ENCODE data around the gene TTC7B.
A peak's percentile ranks its signal among the peaks of the same experiment; 100 is the strongest.

TTC7B gene

GRCh38 chr14:90624227-90624626 is 192.0 kb downstream of the TTC7B start:
- Mint-ChIP-seq H3K9me3 (no peaks in the 10 kb centered on the region), H3K36me3 (ENCODE audit: low read depth) (peaks cover 7% of the 10 kb centered on the region), H3K27ac (no peak overlapping the region), H3K4me1 (peaks cover 41% of the 10 kb centered on the region), H3K27me3 (ENCODE audit: low read depth, poor library complexity) (peaks cover 17% of the 10 kb centered on the region), H3K4me3 (no peak overlapping the region)
- DNase-seq: no peak
- TF ChIP-seq CTCF (IDR thresholded peaks at IDR 0.05): no peak

- peaks cover 34% of the 10 kb centered on the region for H3K4me1 Mint-ChIP-seq
- no peak overlapping the region for H3K4me3 Mint-ChIP-seq
- no peak for DNase-seq
- peaks cover 18% of the 10 kb centered on the region for H3K27me3 Mint-ChIP-seq (ENCODE audit: low read depth, poor library complexity)
- TF ChIP-seq CTCF (IDR thresholded peaks at IDR 0.05): no peak
- H3K27ac Mint-ChIP-seq: no peak overlapping the region
- peaks cover 13% of the 10 kb centered on the region for H3K36me3 Mint-ChIP-seq (ENCODE audit: low read depth)
- H3K9me3 Mint-ChIP-seq: no peaks in the 10 kb centered on the region
Observed at GRCh38 chr14:90621201-90621600, 195.0 kb downstream of the TTC7B start.

- Mint-ChIP-seq H3K36me3 (ENCODE audit: low read depth) (peaks cover 13% of the 10 kb centered on the region), H3K4me3 (no peak overlapping the region), H3K9me3 (no peaks in the 10 kb centered on the region), H3K27me3 (ENCODE audit: low read depth, poor library complexity) (peaks cover 18% of the 10 kb centered on the region), H3K4me1 (peaks cover 34% of the 10 kb centered on the region), H3K27ac (peak overlapping the region; percentile 31)
- no peak for TF ChIP-seq CTCF (IDR thresholded peaks at IDR 0.05)
- DNase-seq: no peak
Observed at GRCh38 chr14:90620568-90621077, 195.6 kb downstream of the TTC7B start.

- peaks cover 17% of the 10 kb centered on the region for H3K27me3 Mint-ChIP-seq (ENCODE audit: low read depth, poor library complexity)
- H3K27ac Mint-ChIP-seq: no peak overlapping the region
- no peaks in the 10 kb centered on the region for H3K9me3 Mint-ChIP-seq
- no peak for DNase-seq
- H3K36me3 Mint-ChIP-seq (ENCODE audit: low read depth): peaks cover 13% of the 10 kb centered on the region
- TF ChIP-seq CTCF (IDR thresholded peaks at IDR 0.05): no peak
- H3K4me1 Mint-ChIP-seq: peaks cover 34% of the 10 kb centered on the region
- H3K4me3 Mint-ChIP-seq: no peak overlapping the region
Observed at GRCh38 chr14:90619911-90620310, 196.3 kb downstream of the TTC7B start.

GRCh38 chr14:90617961-90618360 is 198.3 kb downstream of the TTC7B start:
- H3K4me3 Mint-ChIP-seq: no peak overlapping the region
- no peaks in the 10 kb centered on the region for H3K9me3 Mint-ChIP-seq
- no peak overlapping the region for H3K27ac Mint-ChIP-seq
- no peak for TF ChIP-seq CTCF (IDR thresholded peaks at IDR 0.05)
- no peak for DNase-seq
- peaks cover 28% of the 10 kb centered on the region for H3K4me1 Mint-ChIP-seq
- H3K36me3 Mint-ChIP-seq (ENCODE audit: low read depth): peaks cover 13% of the 10 kb centered on the region
- H3K27me3 Mint-ChIP-seq (ENCODE audit: low read depth, poor library complexity): peaks cover 14% of the 10 kb centered on the region

GRCh38 chr14:90616881-90617280 is 199.3 kb downstream of the TTC7B start:
- H3K9me3 Mint-ChIP-seq: no peaks in the 10 kb centered on the region
- H3K27me3 Mint-ChIP-seq (ENCODE audit: low read depth, poor library complexity): peaks cover 10% of the 10 kb centered on the region
- H3K4me1 Mint-ChIP-seq: peaks cover 28% of the 10 kb centered on the region
- H3K27ac Mint-ChIP-seq: no peak overlapping the region
- TF ChIP-seq CTCF (IDR thresholded peaks at IDR 0.05): no peak
- no peak overlapping the region for H3K4me3 Mint-ChIP-seq
- DNase-seq: no peak
- H3K36me3 Mint-ChIP-seq (ENCODE audit: low read depth): peaks cover 13% of the 10 kb centered on the region
